ENCODE data around the gene SYTL3. TPM values are rescaled to one million over a fixed set of nuclear protein-coding genes. Genes with fewer than 3 reads are reported as not detected.
A peak's percentile ranks its signal among the peaks of the same experiment; 100 is the strongest.
"Not testable (repeated sequence)": the region's sequence is repeated elsewhere in the genome, so short reads cannot be mapped to it uniquely, and the experiment has no call there.

SYTL3 gene, protein sequence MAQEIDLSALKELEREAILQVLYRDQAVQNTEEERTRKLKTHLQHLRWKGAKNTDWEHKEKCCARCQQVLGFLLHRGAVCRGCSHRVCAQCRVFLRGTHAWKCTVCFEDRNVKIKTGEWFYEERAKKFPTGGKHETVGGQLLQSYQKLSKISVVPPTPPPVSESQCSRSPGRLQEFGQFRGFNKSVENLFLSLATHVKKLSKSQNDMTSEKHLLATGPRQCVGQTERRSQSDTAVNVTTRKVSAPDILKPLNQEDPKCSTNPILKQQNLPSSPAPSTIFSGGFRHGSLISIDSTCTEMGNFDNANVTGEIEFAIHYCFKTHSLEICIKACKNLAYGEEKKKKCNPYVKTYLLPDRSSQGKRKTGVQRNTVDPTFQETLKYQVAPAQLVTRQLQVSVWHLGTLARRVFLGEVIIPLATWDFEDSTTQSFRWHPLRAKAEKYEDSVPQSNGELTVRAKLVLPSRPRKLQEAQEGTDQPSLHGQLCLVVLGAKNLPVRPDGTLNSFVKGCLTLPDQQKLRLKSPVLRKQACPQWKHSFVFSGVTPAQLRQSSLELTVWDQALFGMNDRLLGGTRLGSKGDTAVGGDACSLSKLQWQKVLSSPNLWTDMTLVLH
- polyA plus RNA-seq (2012; ENCODE audit: insufficient read depth, insufficient read length, low read depth): 0.39 TPM

DNA sequence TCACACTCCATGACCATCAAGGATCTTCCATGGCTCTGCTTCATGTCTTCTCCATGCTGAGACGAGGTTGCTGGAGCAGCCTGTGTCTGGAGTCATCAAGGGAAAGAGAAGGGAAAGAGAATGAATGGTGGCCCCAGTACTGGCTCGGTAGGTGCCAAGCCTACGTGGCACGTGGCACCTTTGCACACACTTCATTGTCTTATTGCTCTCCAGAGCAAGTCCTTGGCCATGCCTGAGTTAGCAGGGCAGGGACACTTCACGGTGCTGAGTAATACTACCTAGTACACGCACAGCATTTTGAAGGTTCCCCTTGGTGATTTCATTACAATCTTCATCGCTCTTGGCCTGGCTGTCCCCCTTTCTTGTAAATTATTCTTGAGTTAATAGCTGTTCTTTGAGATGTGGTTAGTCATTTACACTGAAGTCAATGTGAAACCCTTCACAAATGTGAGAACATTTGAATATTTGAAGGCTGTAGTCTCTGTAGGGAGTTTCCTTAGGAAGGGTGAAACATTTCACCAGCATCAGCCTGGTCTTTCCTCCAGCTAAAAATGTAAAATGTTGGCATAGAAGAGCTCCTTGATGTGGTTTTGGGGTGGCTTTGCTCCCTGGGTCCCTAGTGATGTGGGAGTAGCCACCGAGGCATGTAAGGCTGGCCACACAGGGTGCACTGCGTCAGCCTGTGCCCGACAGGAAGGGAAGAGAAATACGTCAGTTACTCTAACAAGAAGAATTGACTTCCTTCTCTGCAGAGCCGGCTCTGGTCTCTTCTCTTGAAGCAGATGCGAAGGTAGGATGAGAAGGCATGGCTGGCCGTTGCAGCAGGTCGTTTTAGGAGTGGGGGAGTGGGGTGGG, at the start of gene SYTL3:
TSS of gene SYTL3 (plus strand) at position 766 of the 855 bp plus-strand sequence. CDS start 13,215 bp downstream, outside the sequence.
- TF ChIP-seq, protein P1, sequence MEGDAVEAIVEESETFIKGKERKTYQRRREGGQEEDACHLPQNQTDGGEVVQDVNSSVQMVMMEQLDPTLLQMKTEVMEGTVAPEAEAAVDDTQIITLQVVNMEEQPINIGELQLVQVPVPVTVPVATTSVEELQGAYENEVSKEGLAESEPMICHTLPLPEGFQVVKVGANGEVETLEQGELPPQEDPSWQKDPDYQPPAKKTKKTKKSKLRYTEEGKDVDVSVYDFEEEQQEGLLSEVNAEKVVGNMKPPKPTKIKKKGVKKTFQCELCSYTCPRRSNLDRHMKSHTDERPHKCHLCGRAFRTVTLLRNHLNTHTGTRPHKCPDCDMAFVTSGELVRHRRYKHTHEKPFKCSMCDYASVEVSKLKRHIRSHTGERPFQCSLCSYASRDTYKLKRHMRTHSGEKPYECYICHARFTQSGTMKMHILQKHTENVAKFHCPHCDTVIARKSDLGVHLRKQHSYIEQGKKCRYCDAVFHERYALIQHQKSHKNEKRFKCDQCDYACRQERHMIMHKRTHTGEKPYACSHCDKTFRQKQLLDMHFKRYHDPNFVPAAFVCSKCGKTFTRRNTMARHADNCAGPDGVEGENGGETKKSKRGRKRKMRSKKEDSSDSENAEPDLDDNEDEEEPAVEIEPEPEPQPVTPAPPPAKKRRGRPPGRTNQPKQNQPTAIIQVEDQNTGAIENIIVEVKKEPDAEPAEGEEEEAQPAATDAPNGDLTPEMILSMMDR (IDR thresholded peaks at IDR 0.05; ENCODE audit: low read depth, low read length): no peak
- no peaks in the 10 kb centered on the region for H3K9me3 ChIP-seq
- no peak within 1 kb of the TSS for H3K4me3 ChIP-seq (ENCODE audit: low read depth, low read length)
- H3K27me3 ChIP-seq: no peaks in the 10 kb centered on the region
- no peak for DNase-seq
- H3K4me1 ChIP-seq: peaks cover 16% of the 10 kb centered on the region
- no peaks in the 10 kb centered on the region for H3K36me3 ChIP-seq

DNA sequence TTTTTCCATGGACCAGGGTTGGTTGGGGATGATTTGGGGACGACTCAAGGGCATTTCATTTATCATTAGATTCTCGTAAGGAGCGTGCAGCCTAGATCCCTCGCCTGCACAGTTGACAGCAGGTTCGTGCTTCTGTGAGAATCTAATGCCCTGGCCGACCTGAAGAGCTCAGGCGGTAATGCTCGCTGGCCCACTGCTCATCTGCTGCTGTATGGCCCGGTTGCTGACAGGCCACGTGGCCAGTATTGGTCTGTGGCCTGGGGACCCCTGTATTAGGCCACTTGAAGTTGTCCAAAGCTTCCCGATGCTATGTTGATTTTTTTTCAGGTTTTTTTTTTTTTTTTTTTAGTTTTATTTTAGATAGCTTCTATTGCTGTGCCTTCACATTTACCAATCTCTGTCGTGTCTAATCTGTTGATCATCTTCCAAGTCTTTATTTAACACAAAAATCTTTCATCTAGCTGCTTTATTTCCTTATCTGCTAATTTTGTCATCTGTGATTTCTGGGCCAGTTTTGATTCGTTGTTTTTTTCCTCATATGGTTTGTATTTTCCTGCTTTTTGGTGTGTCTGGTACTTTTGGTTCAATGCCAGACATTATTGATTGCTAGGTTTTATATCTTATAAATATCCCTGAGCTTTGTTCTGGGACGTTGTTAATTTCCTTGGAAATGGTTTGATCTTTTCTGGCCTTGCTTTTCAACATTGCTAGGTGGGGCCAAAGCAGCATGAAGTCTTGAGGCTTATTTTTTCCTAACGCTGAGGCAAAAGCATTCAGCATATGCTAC, 46.4 kb upstream of the SYTL3 start:
- Histone ChIP-seq H3K27me3 (no peaks in the 10 kb centered on the region), H3K4me1 (peaks cover 6% of the 10 kb centered on the region), H3K4me3 (ENCODE audit: low read depth, low read length) (no peak overlapping the region), H3K9me3 (no peaks in the 10 kb centered on the region), H3K36me3 (peaks cover 35% of the 10 kb centered on the region)
- DNase-seq: no peak
- TF ChIP-seq, protein P1 (IDR thresholded peaks at IDR 0.05; ENCODE audit: low read depth, low read length): no peak

DNA sequence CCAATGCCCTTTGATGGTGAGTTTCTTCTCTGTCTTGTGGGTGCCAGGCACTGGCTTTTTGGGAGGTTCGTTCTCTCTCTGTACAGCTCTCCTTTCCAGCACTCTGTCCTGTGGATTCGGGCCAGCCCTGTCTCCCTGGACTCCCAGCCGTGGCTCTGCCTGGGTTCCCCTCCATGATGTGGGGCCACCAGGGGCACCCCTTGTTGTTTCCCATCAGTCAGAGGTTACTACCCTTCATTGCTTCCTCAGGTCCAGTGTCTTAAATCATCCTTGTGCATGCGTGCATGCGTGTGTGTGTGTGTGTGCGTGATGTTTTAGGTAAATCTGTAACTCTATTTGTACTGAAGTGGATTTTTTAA, 45.8 kb upstream of the SYTL3 start:
- Histone ChIP-seq H3K4me3 (ENCODE audit: low read depth, low read length) (no peak overlapping the region), H3K36me3 (peaks cover 41% of the 10 kb centered on the region), H3K27me3 (no peaks in the 10 kb centered on the region), H3K4me1 (peaks cover 6% of the 10 kb centered on the region), H3K9me3 (no peaks in the 10 kb centered on the region)
- TF ChIP-seq, protein P1 (IDR thresholded peaks at IDR 0.05; ENCODE audit: low read depth, low read length): no peak
- no peak for DNase-seq

DNA sequence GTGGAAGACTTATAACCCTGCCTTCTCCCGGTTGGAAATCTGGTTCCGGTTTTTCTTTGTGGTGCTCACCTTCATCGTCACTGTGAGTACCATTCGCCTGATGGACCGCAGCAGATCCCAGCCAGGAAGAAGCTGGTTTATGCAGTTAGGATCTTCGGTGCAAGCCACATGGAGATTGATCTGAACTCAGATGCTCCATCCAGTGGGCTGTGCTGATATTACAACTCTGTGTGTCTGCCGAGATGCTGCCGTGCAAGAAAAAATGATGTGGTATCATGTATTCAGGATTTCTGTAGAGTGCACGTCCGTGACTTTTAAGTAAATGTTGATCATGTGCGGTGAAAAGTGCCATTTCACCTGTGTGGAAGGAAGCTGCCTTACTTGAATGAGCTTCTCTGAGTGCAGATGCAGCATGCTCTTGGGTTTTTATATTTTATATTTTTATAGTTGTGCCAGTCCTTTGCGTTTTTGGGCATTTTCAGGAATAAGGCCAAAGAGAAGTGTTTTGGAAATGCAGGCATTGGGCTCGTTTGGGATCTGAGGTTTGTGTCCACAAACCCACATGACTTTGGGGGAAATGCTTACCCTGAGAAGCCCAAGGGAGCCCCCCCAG, 44.5 kb upstream of the SYTL3 start:
- TF ChIP-seq, protein P1 (IDR thresholded peaks at IDR 0.05; ENCODE audit: low read depth, low read length): peak; percentile 86
- no peaks in the 10 kb centered on the region for H3K27me3 ChIP-seq
- H3K9me3 ChIP-seq: no peaks in the 10 kb centered on the region
- peak; percentile 81 for DNase-seq
- H3K4me3 ChIP-seq (ENCODE audit: low read depth, low read length): no peak overlapping the region
- peaks cover 48% of the 10 kb centered on the region for H3K36me3 ChIP-seq
- H3K4me1 ChIP-seq: peaks cover 6% of the 10 kb centered on the region

DNA sequence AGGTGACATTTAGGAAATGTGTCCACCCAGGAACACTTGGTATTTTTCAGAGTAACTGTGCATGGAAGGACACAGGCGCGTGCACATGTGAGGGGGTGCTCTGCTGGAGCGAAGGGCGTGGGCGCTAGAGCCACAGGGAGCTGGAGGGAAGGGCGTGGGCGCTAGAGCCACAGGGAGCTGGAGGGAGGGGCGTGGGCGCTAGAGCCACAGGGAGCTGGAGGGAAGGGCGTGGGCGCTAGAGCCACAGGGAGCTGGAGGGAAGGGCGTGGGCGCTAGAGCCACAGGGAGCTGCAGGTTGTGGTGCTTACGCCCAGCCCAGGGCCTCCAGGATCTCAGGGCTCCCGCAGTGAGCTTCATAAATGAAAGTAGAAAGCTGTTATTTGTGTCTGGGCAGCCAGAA, 43.8 kb upstream of the SYTL3 start:
- H3K36me3 ChIP-seq: peaks cover 54% of the 10 kb centered on the region
- not testable (repeated sequence) for DNase-seq; H3K4me3 ChIP-seq (ENCODE audit: low read depth, low read length); H3K4me1 ChIP-seq; H3K27me3 ChIP-seq; H3K9me3 ChIP-seq

Measured in BE2C (cell line).